ENCODE data around the gene ADGRF5.

The ADGRF5 gene

DNA sequence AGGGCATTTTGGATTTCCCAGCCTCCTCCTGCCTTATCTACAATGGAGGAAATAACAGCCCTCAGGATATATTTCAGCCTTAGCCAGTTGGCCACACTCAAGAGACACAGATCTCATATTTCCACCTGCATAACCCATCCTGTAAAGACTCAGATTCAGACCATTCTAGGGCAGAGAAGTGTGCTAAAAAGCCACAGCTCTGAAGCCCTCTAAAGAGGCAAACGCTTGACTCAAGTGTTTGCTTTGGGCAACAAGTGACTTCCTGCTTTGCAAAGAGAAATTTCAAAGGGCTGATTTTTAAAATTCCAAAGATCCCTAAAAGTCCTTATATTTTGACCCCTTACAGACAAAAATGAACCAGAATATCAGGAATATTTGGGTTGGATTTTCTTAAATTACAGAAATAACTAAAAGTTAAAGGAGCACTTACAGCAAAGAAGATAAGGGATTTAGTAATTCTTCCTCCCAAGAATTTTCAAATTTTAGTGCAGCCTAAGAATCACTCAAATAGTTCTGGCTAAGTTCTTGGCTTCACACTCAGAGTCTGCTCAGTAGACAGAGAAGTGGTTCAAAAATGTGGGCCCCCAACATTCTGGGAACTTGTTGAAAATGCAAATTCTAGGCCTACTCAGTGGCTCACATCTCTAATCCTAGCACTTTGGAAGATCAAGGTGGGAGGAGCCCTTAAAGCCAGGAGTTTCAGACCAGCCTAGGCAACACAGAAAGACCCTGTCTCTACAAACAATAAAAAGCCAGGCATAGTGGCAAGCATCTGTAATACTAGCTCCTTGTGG is 18.9 kb upstream of the ADGRF5 start:
- no peak overlapping the region for H3K27ac ChIP-seq (ENCODE audit: poor library complexity, severe bottlenecking)
- H3K4me3 ChIP-seq (ENCODE audit: severe bottlenecking): no peak overlapping the region
- H3K36me3 ChIP-seq (ENCODE audit: low read depth): no peaks in the 10 kb centered on the region
- no peaks in the 10 kb centered on the region for H3K9me3 ChIP-seq (ENCODE audit: severe bottlenecking)
- no peak for ATAC-seq (ENCODE audit: low read depth)
- TF ChIP-seq, protein P1, sequence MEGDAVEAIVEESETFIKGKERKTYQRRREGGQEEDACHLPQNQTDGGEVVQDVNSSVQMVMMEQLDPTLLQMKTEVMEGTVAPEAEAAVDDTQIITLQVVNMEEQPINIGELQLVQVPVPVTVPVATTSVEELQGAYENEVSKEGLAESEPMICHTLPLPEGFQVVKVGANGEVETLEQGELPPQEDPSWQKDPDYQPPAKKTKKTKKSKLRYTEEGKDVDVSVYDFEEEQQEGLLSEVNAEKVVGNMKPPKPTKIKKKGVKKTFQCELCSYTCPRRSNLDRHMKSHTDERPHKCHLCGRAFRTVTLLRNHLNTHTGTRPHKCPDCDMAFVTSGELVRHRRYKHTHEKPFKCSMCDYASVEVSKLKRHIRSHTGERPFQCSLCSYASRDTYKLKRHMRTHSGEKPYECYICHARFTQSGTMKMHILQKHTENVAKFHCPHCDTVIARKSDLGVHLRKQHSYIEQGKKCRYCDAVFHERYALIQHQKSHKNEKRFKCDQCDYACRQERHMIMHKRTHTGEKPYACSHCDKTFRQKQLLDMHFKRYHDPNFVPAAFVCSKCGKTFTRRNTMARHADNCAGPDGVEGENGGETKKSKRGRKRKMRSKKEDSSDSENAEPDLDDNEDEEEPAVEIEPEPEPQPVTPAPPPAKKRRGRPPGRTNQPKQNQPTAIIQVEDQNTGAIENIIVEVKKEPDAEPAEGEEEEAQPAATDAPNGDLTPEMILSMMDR (IDR thresholded peaks at IDR 0.05; ENCODE audit: poor library complexity, severe bottlenecking): no peak
- H3K4me1 ChIP-seq (ENCODE audit: insufficient read depth, poor library complexity, severe bottlenecking): no peaks in the 10 kb centered on the region
- DNase-seq (ENCODE audit: low spot score): no peak
- no peaks in the 10 kb centered on the region for H3K27me3 ChIP-seq (ENCODE audit: insufficient read depth, poor library complexity, severe bottlenecking)

DNA sequence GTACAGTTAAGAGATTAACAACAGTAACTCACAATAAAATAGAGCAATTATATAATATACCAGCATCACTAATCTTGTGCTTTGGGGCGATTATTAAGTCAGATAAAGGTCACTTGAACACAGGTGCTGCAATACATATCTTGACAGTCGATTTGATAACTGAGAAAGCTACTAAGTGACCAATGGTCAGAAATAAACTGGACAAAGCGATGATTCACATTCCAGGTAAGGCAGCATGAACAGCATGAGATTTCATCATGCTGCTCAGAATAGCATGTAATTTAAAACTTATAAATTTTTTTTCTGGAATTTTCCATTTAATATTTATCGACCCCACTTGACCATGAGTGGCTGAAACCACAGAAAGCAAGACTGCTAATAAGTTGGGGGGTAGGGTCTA is 15.9 kb upstream of the ADGRF5 start:
- DNase-seq (ENCODE audit: low spot score) (no peak), ATAC-seq (ENCODE audit: low read depth) (no peak)
- H3K4me1 ChIP-seq (ENCODE audit: insufficient read depth, poor library complexity, severe bottlenecking): no peaks in the 10 kb centered on the region
- H3K9me3 ChIP-seq (ENCODE audit: severe bottlenecking): no peaks in the 10 kb centered on the region
- TF ChIP-seq, protein P1 (IDR thresholded peaks at IDR 0.05; ENCODE audit: poor library complexity, severe bottlenecking): no peak
- no peaks in the 10 kb centered on the region for H3K27me3 ChIP-seq (ENCODE audit: insufficient read depth, poor library complexity, severe bottlenecking)
- no peak overlapping the region for H3K4me3 ChIP-seq (ENCODE audit: severe bottlenecking)
- H3K27ac ChIP-seq (ENCODE audit: poor library complexity, severe bottlenecking): no peak overlapping the region
- H3K36me3 ChIP-seq (ENCODE audit: low read depth): no peaks in the 10 kb centered on the region

DNA sequence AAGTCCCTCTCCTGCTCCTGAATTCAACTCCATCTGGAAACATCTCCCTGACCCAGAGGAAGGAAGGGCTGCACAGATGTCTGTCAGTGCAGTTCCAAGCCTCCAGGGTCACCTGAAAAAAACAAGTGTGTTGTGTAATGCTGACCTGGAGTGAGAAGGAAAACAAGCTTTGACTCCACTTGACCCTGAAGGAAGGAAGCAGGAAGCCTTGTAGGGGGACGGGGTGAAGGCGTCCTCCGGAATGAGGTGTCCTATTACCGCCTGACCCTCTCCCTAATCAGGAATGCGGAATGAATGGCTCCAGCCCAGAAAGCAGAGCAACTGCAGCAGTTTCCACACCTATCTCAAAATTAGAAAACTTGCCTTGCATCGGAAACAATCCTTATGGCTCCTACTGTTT is 13.9 kb upstream of the ADGRF5 start:
- no peaks in the 10 kb centered on the region for H3K4me1 ChIP-seq (ENCODE audit: insufficient read depth, poor library complexity, severe bottlenecking)

DNA sequence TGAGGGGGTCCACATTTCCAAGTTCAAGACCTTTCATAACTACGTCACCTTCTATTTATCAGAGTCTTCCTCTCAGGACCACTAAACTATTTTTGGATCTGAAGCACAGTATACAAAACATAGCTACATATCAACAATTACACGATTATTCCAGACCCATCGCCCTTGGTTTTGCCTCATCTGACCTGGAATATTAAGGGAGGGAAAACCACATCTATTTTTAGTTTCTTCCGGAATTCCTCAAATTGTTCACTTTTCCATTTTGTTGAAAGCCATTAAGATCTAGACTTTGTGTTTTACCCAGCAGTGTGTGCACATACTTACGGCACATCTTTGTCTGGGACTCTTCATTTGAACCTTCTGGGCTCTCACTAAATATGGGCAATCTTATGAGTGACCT is 12.0 kb upstream of the ADGRF5 start:
- H3K27me3 ChIP-seq (ENCODE audit: insufficient read depth, poor library complexity, severe bottlenecking): no peaks in the 10 kb centered on the region
- H3K36me3 ChIP-seq (ENCODE audit: low read depth): no peaks in the 10 kb centered on the region
- TF ChIP-seq, protein P1 (IDR thresholded peaks at IDR 0.05; ENCODE audit: poor library complexity, severe bottlenecking): no peak
- H3K27ac ChIP-seq (ENCODE audit: poor library complexity, severe bottlenecking): no peak overlapping the region
- DNase-seq (ENCODE audit: low spot score) (no peak), ATAC-seq (ENCODE audit: low read depth) (no peak)
- H3K4me1 ChIP-seq (ENCODE audit: insufficient read depth, poor library complexity, severe bottlenecking): no peaks in the 10 kb centered on the region
- H3K4me3 ChIP-seq (ENCODE audit: severe bottlenecking): no peak overlapping the region
- H3K9me3 ChIP-seq (ENCODE audit: severe bottlenecking): no peaks in the 10 kb centered on the region

More for the DNA sequence above, 13.9 kb upstream of the ADGRF5 start:
- ATAC-seq (ENCODE audit: low read depth) (no peak), DNase-seq (ENCODE audit: low spot score) (no peak)
- Histone ChIP-seq H3K9me3 (ENCODE audit: severe bottlenecking) (no peaks in the 10 kb centered on the region), H3K36me3 (ENCODE audit: low read depth) (no peaks in the 10 kb centered on the region), H3K27ac (ENCODE audit: poor library complexity, severe bottlenecking) (no peak overlapping the region), H3K4me3 (ENCODE audit: severe bottlenecking) (no peak overlapping the region), H3K27me3 (ENCODE audit: insufficient read depth, poor library complexity, severe bottlenecking) (no peaks in the 10 kb centered on the region)
- TF ChIP-seq, protein P1 (IDR thresholded peaks at IDR 0.05; ENCODE audit: poor library complexity, severe bottlenecking): no peak

All from RWPE2 (cell line).